Osteoblast (primary cell): ENCODE results near the gene KRT40. TPM values are rescaled to one million over a fixed set of nuclear protein-coding genes. Genes with fewer than 3 reads are reported as not detected.

Experiments
- DNase-seq: peaks from one replicate; pipeline ENCODE4 v3.0.0; 2011; ENCODE audit warnings: low spot score, mixed read lengths; ENCODE audit not compliant: insufficient read length; ENCODE audit errors: missing footprints
- H2AFZ ChIP-seq: 2 replicates; pipeline ENCODE4 v1.6.0; 2011; ENCODE audit warnings: mild to moderate bottlenecking, low read length
- H3K27ac ChIP-seq: 2 replicates; pipeline ENCODE4 v1.5.1; 2011; ENCODE audit warnings: mild to moderate bottlenecking, low read depth, low read length, moderate library complexity
- H3K27me3 ChIP-seq: 2 replicates; pipeline ENCODE4 v1.6.0; 2012; ENCODE audit warnings: mild to moderate bottlenecking, control low read depth, inconsistent platforms, low read length, moderate library complexity; ENCODE audit not compliant: insufficient read depth
- H3K36me3 ChIP-seq: 2 replicates; pipeline ENCODE4 v1.5.1; 2011; ENCODE audit warnings: mild to moderate bottlenecking, low read length, control low read depth, moderate library complexity; ENCODE audit not compliant: insufficient read depth
- H3K4me1 ChIP-seq: 2 replicates; pipeline ENCODE4 v1.5.1; 2011; ENCODE audit warnings: mild to moderate bottlenecking, low read length, control low read depth, moderate library complexity; ENCODE audit not compliant: insufficient read depth
- H3K4me2 ChIP-seq: 2 replicates; pipeline ENCODE4 v1.6.0; 2011; ENCODE audit warnings: mild to moderate bottlenecking, low read length; ENCODE audit not compliant: insufficient read depth
- H3K4me3 ChIP-seq: fragments of 200-600 bp; sonication (generic); 3 replicates; pipeline ENCODE4 v1.5.1; 2012; ENCODE audit warnings: mild to moderate bottlenecking, low read length, inconsistent platforms; ENCODE audit not compliant: insufficient read depth
- H3K79me2 ChIP-seq: 2 replicates; pipeline ENCODE4 v1.6.0; 2012; ENCODE audit warnings: mild to moderate bottlenecking, low read length, control low read depth, inconsistent platforms; ENCODE audit not compliant: insufficient read depth
- H3K9me3 ChIP-seq: 2 replicates; pipeline ENCODE4 v1.5.1; 2011; ENCODE audit warnings: low read depth, low read length, control low read depth
- H4K20me1 ChIP-seq: 2 replicates; pipeline ENCODE4 v1.6.0; 2012; ENCODE audit warnings: mild to moderate bottlenecking, low read length, control low read depth; ENCODE audit not compliant: insufficient read depth
- CTCF ChIP-seq: IDR thresholded peaks from 2 replicates; pipeline ENCODE4 v1.5.1; 2011; ENCODE audit warnings: mild to moderate bottlenecking, low read depth, low read length, moderate library complexity; ENCODE audit errors: extremely low read depth
- total RNA-seq: library from RNA; depleted of rRNA; stranded (reverse); fragments of >200 nt; gene quantifications from 2 replicates; pipeline ENCODE4 v1.2.3, GENCODE V29; 2012

The KRT40 gene
- total RNA-seq, 1 donor, result under 0.01 TPM

GRCh38 chr17:40997361-40997760, 13.2 kb upstream of the KRT40 start:
- Histone ChIP-seq H3K9me3 (no peaks in the 10 kb centered on the region), H2AFZ (no peak overlapping the region), H4K20me1 (no peaks in the 10 kb centered on the region), H3K36me3 (no peaks in the 10 kb centered on the region), H3K4me1 (no peaks in the 10 kb centered on the region), H3K79me2 (no peaks in the 10 kb centered on the region), H3K27me3 (no peaks in the 10 kb centered on the region), H3K27ac (no peak overlapping the region), H3K4me3 (no peak overlapping the region), H3K4me2 (no peak overlapping the region)
- TF ChIP-seq CTCF, result no peak
- no peak for DNase-seq

- Histone ChIP-seq H3K4me2 (no peak overlapping the region), H4K20me1 (no peaks in the 10 kb centered on the region), H3K27ac (no peak overlapping the region), H2AFZ (no peak overlapping the region), H3K36me3 (no peaks in the 10 kb centered on the region), H3K4me1 (no peaks in the 10 kb centered on the region), H3K9me3 (no peaks in the 10 kb centered on the region), H3K27me3 (no peaks in the 10 kb centered on the region), H3K79me2 (no peaks in the 10 kb centered on the region), H3K4me3 (no peak overlapping the region)
- no peak for TF ChIP-seq CTCF
- no peak for DNase-seq
These were observed 12.7 kb upstream of the KRT40 start for GRCh38 chr17:40996829-40997228.

GRCh38 chr17:40995116-40995515, 11.0 kb upstream of the KRT40 start:
- H3K4me3 ChIP-seq, result no peak overlapping the region
- no peak overlapping the region for H2AFZ ChIP-seq
- H3K27ac ChIP-seq, result no peak overlapping the region
- H3K79me2 ChIP-seq, result no peaks in the 10 kb centered on the region
- no peaks in the 10 kb centered on the region for H3K36me3 ChIP-seq
- TF ChIP-seq CTCF, result no peak
- no peaks in the 10 kb centered on the region for H4K20me1 ChIP-seq
- no peak overlapping the region for H3K4me2 ChIP-seq
- H3K9me3 ChIP-seq, result no peaks in the 10 kb centered on the region
- DNase-seq, result no peak
- H3K27me3 ChIP-seq, result no peaks in the 10 kb centered on the region
- H3K4me1 ChIP-seq, result no peaks in the 10 kb centered on the region

- Histone ChIP-seq H3K4me3 (no peak within 1 kb of the TSS), H3K79me2 (no peaks in the 10 kb centered on the region), H3K9me3 (no peaks in the 10 kb centered on the region), H3K36me3 (no peaks in the 10 kb centered on the region), H3K27ac (no peak within 1 kb of the TSS), H3K4me1 (no peaks in the 10 kb centered on the region), H2AFZ (no peak within 1 kb of the TSS), H3K27me3 (no peaks in the 10 kb centered on the region), H4K20me1 (no peaks in the 10 kb centered on the region), H3K4me2 (no peak within 1 kb of the TSS)
- no peak for DNase-seq
- TF ChIP-seq CTCF, result no peak
These were observed 9.7 kb upstream of the KRT40 start, which contains the start of gene KRTAP3-3 for GRCh38 chr17:40993839-40994238. KRTAP3-3 (minus strand) TSS chr17:40994164; CDS start chr17:40994097, 67 bp downstream.
